HepG2 (cell line): Measurements from ENCODE around the gene TBC1D22A. TPM values are rescaled to one million over a fixed set of nuclear protein-coding genes. Genes with fewer than 3 reads are reported as not detected.
A peak's percentile ranks its signal among the peaks of the same experiment; 100 is the strongest.

ENCODE experiments used
- IRX3 ChIP-seq: sonication (generic); formaldehyde crosslinking; IDR thresholded peaks from 2 replicates; pipeline ENCODE4 v1.8.1; 2023; ENCODE audit warnings: mild to moderate bottlenecking, low read depth, missing genetic modification reagents, borderline replicate concordance
- JDP2 ChIP-seq: sonication (generic); formaldehyde crosslinking; IDR thresholded peaks from 2 replicates; pipeline ENCODE4 v1.8.1; 2022; ENCODE audit warnings: missing genetic modification reagents, borderline replicate concordance
- NONO ChIP-seq, 2 experiments: fragments of 450-650 bp in 1 of 2; sonication (generic) in 1 of 2; formaldehyde crosslinking in 1 of 2; IDR thresholded peaks in 1 of 2; conservative IDR thresholded peaks in 1 of 2; 2 replicates each; pipeline versions ENCODE4 v1.6.1 to v1.8.0; 2017 to 2022; ENCODE audit warnings: mild to moderate bottlenecking in 1 of 2, missing genetic modification reagents in 1 of 2, moderate library complexity in 1 of 2
- PAWR ChIP-seq: sonication (generic); formaldehyde crosslinking; IDR thresholded peaks from 2 replicates; pipeline ENCODE4 v1.4.0; 2020; ENCODE audit warnings: missing genetic modification reagents, mild to moderate bottlenecking, borderline replicate concordance
- PLRG1 ChIP-seq: fragments of 450-650 bp; conservative IDR thresholded peaks from 2 replicates; pipeline ENCODE4 v1.6.1; 2016
- POGZ ChIP-seq: sonication (generic); formaldehyde crosslinking; IDR thresholded peaks from 2 replicates; pipeline ENCODE4 v1.4.0; 2020; ENCODE audit warnings: mild to moderate bottlenecking, missing genetic modification reagents
- SIX4 ChIP-seq: sonication (generic); formaldehyde crosslinking; IDR thresholded peaks from 2 replicates; pipeline ENCODE4 v1.4.0; 2020; ENCODE audit warnings: missing genetic modification reagents
- SMARCE1 ChIP-seq: fragments of 450-650 bp; IDR thresholded peaks from 2 replicates; pipeline ENCODE4 v1.6.1; 2017; ENCODE audit warnings: borderline replicate concordance
- SOX6 ChIP-seq, 2 experiments: fragments of 450-650 bp in 1 of 2; sonication (generic) in 1 of 2; formaldehyde crosslinking in 1 of 2; IDR thresholded peaks; 2 replicates each; pipeline versions ENCODE4 v1.4.0 to v1.6.1; 2017 to 2020; ENCODE audit warnings: antibody characterized with exemption in 1 of 2, mild to moderate bottlenecking in 1 of 2, missing genetic modification reagents in 1 of 2
- SP1 ChIP-seq, 2 experiments: fragments of 450-650 bp in 1 of 2; sonication (generic) in 1 of 2; formaldehyde crosslinking in 1 of 2; IDR thresholded peaks; 2 replicates each; pipeline versions ENCODE4 v1.4.0 to v1.6.1; 2016 to 2020; ENCODE audit warnings: missing genetic modification reagents in 1 of 2
- SP140L ChIP-seq: sonication (generic); formaldehyde crosslinking; IDR thresholded peaks from 2 replicates; pipeline ENCODE4 v1.4.0; 2020; ENCODE audit warnings: missing genetic modification reagents, borderline replicate concordance
- TOPORS ChIP-seq: sonication (generic); formaldehyde crosslinking; IDR thresholded peaks from 2 replicates; pipeline ENCODE4 v1.8.0; 2023; ENCODE audit warnings: mild to moderate bottlenecking, missing genetic modification reagents
- ZBTB8A ChIP-seq: sonication (generic); formaldehyde crosslinking; IDR thresholded peaks from 2 replicates; pipeline ENCODE4 v1.4.0; 2020; ENCODE audit warnings: mild to moderate bottlenecking, low read depth, missing genetic modification reagents, borderline replicate concordance
- ZFP82 ChIP-seq: sonication (generic); formaldehyde crosslinking; IDR thresholded peaks from 2 replicates; pipeline ENCODE4 v1.5.1; 2020; ENCODE audit warnings: mild to moderate bottlenecking, missing genetic modification reagents, borderline replicate concordance
- ZNF124 ChIP-seq: sonication (generic); formaldehyde crosslinking; IDR thresholded peaks from 2 replicates; pipeline ENCODE4 v1.4.0; 2020; ENCODE audit warnings: missing genetic modification reagents
- ZNF777 ChIP-seq: sonication (generic); formaldehyde crosslinking; IDR thresholded peaks from 2 replicates; pipeline ENCODE4 v1.4.0; 2020; ENCODE audit warnings: missing genetic modification reagents
- polyA plus RNA-seq, 8 experiments: library from polyadenylated mRNA; depleted of rRNA in 3 of 8; stranded (reverse) in 7 of 8; unstranded in 1 of 8; fragments of >200 nt; fragmentation: Illumina TruSeq in 4 of 8; extraction: Trizol in 4 of 8; gene quantifications; 2 replicates each; pipeline versions ENCODE4 v1.2.1 to v1.2.3, GENCODE V29; 2011 to 2016; ENCODE audit warnings: low read depth in 4 of 8, missing spikeins in 1 of 8, mixed read lengths in 1 of 8; ENCODE audit not compliant: insufficient read depth in 1 of 8
- total RNA-seq, 5 experiments: library from RNA; depleted of rRNA; stranded (reverse); fragments of >200 nt; fragmentation: Illumina TruSeq; extraction: Trizol; gene quantifications; 2 replicates each; pipeline ENCODE4 v1.2.3, GENCODE V29; 2016; ENCODE audit warnings: low read depth in 1 of 5
- TF ChIP-seq, protein P1 (sequence below): sonication (generic); formaldehyde crosslinking; IDR thresholded peaks from 2 replicates; pipeline ENCODE4 v1.5.0; 2020; ENCODE audit warnings: mild to moderate bottlenecking, missing genetic modification reagents, borderline replicate concordance
- TF ChIP-seq, protein P2 (sequence below): sonication (generic); formaldehyde crosslinking; IDR thresholded peaks from 2 replicates; pipeline ENCODE4 v1.8.0; 2022; ENCODE audit warnings: mild to moderate bottlenecking, missing genetic modification reagents, moderate library complexity
- TF ChIP-seq, protein P3 (sequence below): conservative IDR thresholded peaks from 2 replicates; pipeline ENCODE4 v1.6.1; 2018; ENCODE audit warnings: missing genetic modification reagents
- TF ChIP-seq, protein P4 (sequence below): sonication (generic); formaldehyde crosslinking; IDR thresholded peaks from 2 replicates; pipeline ENCODE4 v1.5.0; 2020; ENCODE audit warnings: mild to moderate bottlenecking, missing genetic modification reagents, borderline replicate concordance

TBC1D22A gene
- total and polyA plus RNA-seq, 2 of the 13 experiments (the other 11 are each of a cell fraction or from before 2014, with no cell fraction given): 17.3 to 18.0 TPM

DNA sequence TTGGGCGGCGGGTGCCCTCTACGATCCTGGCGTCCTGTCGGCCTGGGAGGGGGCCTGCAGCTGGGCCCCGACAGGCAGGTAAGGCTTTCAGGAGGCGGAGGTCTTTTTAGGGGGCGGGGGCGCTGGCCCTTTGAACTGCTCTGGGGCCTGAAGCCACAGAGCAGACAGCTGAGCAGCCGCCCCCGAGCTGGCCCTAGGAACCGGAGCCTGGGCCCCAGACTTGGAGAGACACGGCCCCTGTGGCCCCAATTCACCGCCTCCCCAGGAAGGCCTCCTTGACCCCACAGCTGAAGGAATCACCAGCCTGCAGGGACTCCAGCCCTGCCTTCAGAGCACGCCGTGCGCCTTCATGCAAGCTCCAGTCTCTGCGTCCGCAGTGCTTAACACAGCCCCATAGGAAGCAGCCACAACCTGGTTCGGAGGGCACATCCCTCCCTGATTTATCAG lies 23.8 kb upstream of the TBC1D22A start (continued):
- TF ChIP-seq, protein P1, sequence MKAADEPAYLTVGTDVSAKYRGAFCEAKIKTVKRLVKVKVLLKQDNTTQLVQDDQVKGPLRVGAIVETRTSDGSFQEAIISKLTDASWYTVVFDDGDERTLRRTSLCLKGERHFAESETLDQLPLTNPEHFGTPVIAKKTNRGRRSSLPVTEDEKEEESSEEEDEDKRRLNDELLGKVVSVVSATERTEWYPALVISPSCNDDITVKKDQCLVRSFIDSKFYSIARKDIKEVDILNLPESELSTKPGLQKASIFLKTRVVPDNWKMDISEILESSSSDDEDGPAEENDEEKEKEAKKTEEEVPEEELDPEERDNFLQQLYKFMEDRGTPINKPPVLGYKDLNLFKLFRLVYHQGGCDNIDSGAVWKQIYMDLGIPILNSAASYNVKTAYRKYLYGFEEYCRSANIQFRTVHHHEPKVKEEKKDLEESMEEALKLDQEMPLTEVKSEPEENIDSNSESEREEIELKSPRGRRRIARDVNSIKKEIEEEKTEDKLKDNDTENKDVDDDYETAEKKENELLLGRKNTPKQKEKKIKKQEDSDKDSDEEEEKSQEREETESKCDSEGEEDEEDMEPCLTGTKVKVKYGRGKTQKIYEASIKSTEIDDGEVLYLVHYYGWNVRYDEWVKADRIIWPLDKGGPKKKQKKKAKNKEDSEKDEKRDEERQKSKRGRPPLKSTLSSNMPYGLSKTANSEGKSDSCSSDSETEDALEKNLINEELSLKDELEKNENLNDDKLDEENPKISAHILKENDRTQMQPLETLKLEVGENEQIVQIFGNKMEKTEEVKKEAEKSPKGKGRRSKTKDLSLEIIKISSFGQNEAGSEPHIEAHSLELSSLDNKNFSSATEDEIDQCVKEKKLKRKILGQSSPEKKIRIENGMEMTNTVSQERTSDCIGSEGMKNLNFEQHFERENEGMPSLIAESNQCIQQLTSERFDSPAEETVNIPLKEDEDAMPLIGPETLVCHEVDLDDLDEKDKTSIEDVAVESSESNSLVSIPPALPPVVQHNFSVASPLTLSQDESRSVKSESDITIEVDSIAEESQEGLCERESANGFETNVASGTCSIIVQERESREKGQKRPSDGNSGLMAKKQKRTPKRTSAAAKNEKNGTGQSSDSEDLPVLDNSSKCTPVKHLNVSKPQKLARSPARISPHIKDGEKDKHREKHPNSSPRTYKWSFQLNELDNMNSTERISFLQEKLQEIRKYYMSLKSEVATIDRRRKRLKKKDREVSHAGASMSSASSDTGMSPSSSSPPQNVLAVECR (CRISPR knock-in tag): peak; percentile 71; the same call in 1 of the 2 replicates
- no peak for TF ChIP-seq NONO (IDR thresholded peaks at IDR 0.05)
- no peak; the same call in 1 of the 2 replicates for TF ChIP-seq NONO (CRISPR knock-in tag; conservative IDR thresholded peaks at IDR 0.05)
- TF ChIP-seq ZBTB8A: no peak
- no peak for TF ChIP-seq POGZ (CRISPR knock-in tag)
- TF ChIP-seq SIX4 (CRISPR knock-in tag): no peak
- no peak for TF ChIP-seq PAWR (CRISPR knock-in tag)
- TF ChIP-seq ZNF777 (CRISPR knock-in tag): no peak
- TF ChIP-seq ZNF124 (CRISPR knock-in tag): no peak
- no peak for TF ChIP-seq SP1 (IDR thresholded peaks at IDR 0.05)
- no peak for TF ChIP-seq SP1 (CRISPR knock-in tag; IDR thresholded peaks at IDR 0.05)
- no peak for TF ChIP-seq IRX3 (CRISPR knock-in tag)
- TF ChIP-seq JDP2 (CRISPR knock-in tag): no peak
- no peak for TF ChIP-seq SP140L (CRISPR knock-in tag)
- TF ChIP-seq, protein P2, sequence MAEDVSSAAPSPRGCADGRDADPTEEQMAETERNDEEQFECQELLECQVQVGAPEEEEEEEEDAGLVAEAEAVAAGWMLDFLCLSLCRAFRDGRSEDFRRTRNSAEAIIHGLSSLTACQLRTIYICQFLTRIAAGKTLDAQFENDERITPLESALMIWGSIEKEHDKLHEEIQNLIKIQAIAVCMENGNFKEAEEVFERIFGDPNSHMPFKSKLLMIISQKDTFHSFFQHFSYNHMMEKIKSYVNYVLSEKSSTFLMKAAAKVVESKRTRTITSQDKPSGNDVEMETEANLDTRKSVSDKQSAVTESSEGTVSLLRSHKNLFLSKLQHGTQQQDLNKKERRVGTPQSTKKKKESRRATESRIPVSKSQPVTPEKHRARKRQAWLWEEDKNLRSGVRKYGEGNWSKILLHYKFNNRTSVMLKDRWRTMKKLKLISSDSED (CRISPR knock-in tag): no peak
- no peak for TF ChIP-seq TOPORS
- TF ChIP-seq ZFP82: peak; percentile 93
- TF ChIP-seq SOX6 (IDR thresholded peaks at IDR 0.05): no peak
- TF ChIP-seq SOX6 (CRISPR knock-in tag; IDR thresholded peaks at IDR 0.05): no peak
- TF ChIP-seq, protein P3, sequence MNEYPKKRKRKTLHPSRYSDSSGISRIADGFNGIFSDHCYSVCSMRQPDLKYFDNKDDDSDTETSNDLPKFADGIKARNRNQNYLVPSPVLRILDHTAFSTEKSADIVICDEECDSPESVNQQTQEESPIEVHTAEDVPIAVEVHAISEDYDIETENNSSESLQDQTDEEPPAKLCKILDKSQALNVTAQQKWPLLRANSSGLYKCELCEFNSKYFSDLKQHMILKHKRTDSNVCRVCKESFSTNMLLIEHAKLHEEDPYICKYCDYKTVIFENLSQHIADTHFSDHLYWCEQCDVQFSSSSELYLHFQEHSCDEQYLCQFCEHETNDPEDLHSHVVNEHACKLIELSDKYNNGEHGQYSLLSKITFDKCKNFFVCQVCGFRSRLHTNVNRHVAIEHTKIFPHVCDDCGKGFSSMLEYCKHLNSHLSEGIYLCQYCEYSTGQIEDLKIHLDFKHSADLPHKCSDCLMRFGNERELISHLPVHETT (CRISPR knock-in tag): no peak
- TF ChIP-seq, protein P4, sequence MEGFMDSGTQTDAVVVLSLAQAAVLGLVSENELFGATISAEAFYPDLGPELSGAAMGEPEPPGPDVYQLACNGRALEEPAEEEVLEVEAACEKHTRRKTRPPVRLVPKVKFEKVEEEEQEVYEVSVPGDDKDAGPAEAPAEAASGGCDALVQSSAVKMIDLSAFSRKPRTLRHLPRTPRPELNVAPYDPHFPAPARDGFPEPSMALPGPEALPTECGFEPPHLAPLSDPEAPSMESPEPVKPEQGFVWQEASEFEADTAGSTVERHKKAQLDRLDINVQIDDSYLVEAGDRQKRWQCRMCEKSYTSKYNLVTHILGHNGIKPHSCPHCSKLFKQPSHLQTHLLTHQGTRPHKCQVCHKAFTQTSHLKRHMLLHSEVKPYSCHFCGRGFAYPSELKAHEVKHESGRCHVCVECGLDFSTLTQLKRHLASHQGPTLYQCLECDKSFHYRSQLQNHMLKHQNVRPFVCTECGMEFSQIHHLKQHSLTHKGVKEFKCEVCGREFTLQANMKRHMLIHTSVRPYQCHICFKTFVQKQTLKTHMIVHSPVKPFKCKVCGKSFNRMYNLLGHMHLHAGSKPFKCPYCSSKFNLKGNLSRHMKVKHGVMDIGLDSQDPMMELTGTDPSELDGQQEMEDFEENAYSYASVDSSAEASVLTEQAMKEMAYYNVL (CRISPR knock-in tag): no peak
- no peak for TF ChIP-seq PLRG1
- TF ChIP-seq SMARCE1: no peak
